MM.1S (cell line): ENCODE measurements around the gene WSB1.

Source experiments
- DNase-seq: peaks from one replicate; pipeline ENCODE4 v3.0.0-alpha.2; 2015
- H2AFZ ChIP-seq: fragments of 300-600 bp; sonication (generic); 2 replicates; pipeline ENCODE4 v1.6.0; 2016; ENCODE audit warnings: antibody characterized with exemption, low read length
- H3F3A ChIP-seq: fragments of 300-600 bp; sonication (generic); 2 replicates; pipeline ENCODE4 v1.6.1; 2016; ENCODE audit warnings: mild to moderate bottlenecking, antibody characterized with exemption, low read length, moderate library complexity, mixed read lengths; ENCODE audit not compliant: insufficient read depth
- H3K27ac ChIP-seq: fragments of 300-600 bp; sonication (generic); 2 replicates; pipeline ENCODE4 v1.5.1; 2016; ENCODE audit warnings: mild to moderate bottlenecking, low read length
- H3K27me3 ChIP-seq: fragments of 300-600 bp; sonication (generic); replicated peaks from 2 replicates; pipeline ENCODE4 v1.6.0; 2016; ENCODE audit warnings: low read length; ENCODE audit not compliant: insufficient read depth
- H3K36me3 ChIP-seq: fragments of 300-600 bp; sonication (generic); replicated peaks from 2 replicates; pipeline ENCODE4 v1.6.1; 2016; ENCODE audit warnings: mild to moderate bottlenecking, low read length, mixed read lengths; ENCODE audit not compliant: insufficient read depth
- H3K4me1 ChIP-seq: fragments of 300-600 bp; sonication (generic); 2 replicates; pipeline ENCODE4 v1.6.1; 2016; ENCODE audit warnings: low read length, mixed read lengths
- H3K4me2 ChIP-seq: fragments of 300-600 bp; sonication (generic); 2 replicates; pipeline ENCODE4 v1.6.0; 2016; ENCODE audit warnings: low read depth, low read length
- H3K4me3 ChIP-seq: fragments of 300-600 bp; sonication (generic); 2 replicates; pipeline ENCODE4 v1.5.1; 2016; ENCODE audit warnings: low read length, mixed read lengths
- H3K79me2 ChIP-seq: fragments of 300-600 bp; sonication (generic); 2 replicates; pipeline ENCODE4 v1.6.1; 2016; ENCODE audit warnings: mixed run types, low read length, mixed read lengths
- H3K9ac ChIP-seq: fragments of 300-600 bp; sonication (generic); 2 replicates; pipeline ENCODE4 v1.6.1; 2016; ENCODE audit warnings: low read length, mixed read lengths
- H3K9me2 ChIP-seq: fragments of 300-600 bp; sonication (generic); replicated peaks from 2 replicates; pipeline ENCODE4 v1.6.1; 2016; ENCODE audit warnings: mild to moderate bottlenecking, low read length, mixed read lengths; ENCODE audit not compliant: insufficient read depth
- H3K9me3 ChIP-seq: fragments of 300-600 bp; sonication (generic); replicated peaks from 2 replicates; pipeline ENCODE4 v1.6.1; 2016; ENCODE audit warnings: mild to moderate bottlenecking, low read length, mixed read lengths; ENCODE audit not compliant: insufficient read depth
- H4K20me1 ChIP-seq: fragments of 300-600 bp; sonication (generic); 2 replicates; pipeline ENCODE4 v1.6.1; 2016; ENCODE audit warnings: mild to moderate bottlenecking, low read length, moderate library complexity, mixed read lengths; ENCODE audit not compliant: insufficient read depth
- EZH2 ChIP-seq: fragments of 300-600 bp; sonication (generic); optimal IDR thresholded peaks from 2 replicates; pipeline ENCODE3; 2017; ENCODE audit warnings: low read depth, mild to moderate bottlenecking, antibody characterized with exemption, low read length, mixed read lengths
- EZH2phosphoT487 ChIP-seq: fragments of 300-600 bp; sonication (generic); IDR thresholded peaks from 2 replicates; pipeline ENCODE4 v1.6.1; 2018; ENCODE audit warnings: antibody characterized with exemption, low read length
- TF ChIP-seq, protein P1 (sequence below): fragments of 300-600 bp; sonication (generic); IDR thresholded peaks from 2 replicates; pipeline ENCODE4 v1.5.1; 2016; ENCODE audit warnings: antibody characterized with exemption, low read length, mixed read lengths

WSB1 gene

DNA sequence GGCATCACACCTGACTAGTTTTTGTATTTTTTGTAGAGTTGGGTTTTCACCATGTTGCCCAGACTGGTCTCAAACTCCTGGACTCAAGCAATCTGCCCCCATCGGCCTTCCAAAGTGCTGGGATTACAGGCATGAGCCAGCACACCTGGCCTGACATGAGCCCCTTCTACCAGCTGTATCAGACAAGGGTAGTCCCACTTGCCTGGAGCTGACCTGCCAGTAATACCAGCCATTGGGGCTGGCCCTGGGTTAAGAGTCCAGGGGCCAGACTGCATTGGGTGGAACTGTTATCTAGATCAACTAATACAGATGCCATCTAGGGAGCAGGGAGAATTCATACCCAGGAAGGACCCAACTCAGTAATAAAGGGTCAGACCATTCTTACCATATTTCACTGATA lies 28.1 kb downstream of the WSB1 start:
- Histone ChIP-seq H3K4me1 (no peaks in the 10 kb centered on the region), H2AFZ (no peak overlapping the region), H3K9ac (no peak overlapping the region), H3K27ac (no peak overlapping the region), H3K4me2 (no peak overlapping the region), H3K9me2 (no peaks in the 10 kb centered on the region), H3K9me3 (no peaks in the 10 kb centered on the region), H3K36me3 (no peaks in the 10 kb centered on the region), H4K20me1 (no peaks in the 10 kb centered on the region), H3K4me3 (no peak overlapping the region), H3K27me3 (no peaks in the 10 kb centered on the region), H3K79me2 (no peaks in the 10 kb centered on the region), H3F3A (no peaks in the 10 kb centered on the region)
- TF ChIP-seq EZH2 (no peak), EZH2phosphoT487 (no peak)
- TF ChIP-seq, protein P1, sequence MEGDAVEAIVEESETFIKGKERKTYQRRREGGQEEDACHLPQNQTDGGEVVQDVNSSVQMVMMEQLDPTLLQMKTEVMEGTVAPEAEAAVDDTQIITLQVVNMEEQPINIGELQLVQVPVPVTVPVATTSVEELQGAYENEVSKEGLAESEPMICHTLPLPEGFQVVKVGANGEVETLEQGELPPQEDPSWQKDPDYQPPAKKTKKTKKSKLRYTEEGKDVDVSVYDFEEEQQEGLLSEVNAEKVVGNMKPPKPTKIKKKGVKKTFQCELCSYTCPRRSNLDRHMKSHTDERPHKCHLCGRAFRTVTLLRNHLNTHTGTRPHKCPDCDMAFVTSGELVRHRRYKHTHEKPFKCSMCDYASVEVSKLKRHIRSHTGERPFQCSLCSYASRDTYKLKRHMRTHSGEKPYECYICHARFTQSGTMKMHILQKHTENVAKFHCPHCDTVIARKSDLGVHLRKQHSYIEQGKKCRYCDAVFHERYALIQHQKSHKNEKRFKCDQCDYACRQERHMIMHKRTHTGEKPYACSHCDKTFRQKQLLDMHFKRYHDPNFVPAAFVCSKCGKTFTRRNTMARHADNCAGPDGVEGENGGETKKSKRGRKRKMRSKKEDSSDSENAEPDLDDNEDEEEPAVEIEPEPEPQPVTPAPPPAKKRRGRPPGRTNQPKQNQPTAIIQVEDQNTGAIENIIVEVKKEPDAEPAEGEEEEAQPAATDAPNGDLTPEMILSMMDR, result no peak
- no peak for DNase-seq

DNA sequence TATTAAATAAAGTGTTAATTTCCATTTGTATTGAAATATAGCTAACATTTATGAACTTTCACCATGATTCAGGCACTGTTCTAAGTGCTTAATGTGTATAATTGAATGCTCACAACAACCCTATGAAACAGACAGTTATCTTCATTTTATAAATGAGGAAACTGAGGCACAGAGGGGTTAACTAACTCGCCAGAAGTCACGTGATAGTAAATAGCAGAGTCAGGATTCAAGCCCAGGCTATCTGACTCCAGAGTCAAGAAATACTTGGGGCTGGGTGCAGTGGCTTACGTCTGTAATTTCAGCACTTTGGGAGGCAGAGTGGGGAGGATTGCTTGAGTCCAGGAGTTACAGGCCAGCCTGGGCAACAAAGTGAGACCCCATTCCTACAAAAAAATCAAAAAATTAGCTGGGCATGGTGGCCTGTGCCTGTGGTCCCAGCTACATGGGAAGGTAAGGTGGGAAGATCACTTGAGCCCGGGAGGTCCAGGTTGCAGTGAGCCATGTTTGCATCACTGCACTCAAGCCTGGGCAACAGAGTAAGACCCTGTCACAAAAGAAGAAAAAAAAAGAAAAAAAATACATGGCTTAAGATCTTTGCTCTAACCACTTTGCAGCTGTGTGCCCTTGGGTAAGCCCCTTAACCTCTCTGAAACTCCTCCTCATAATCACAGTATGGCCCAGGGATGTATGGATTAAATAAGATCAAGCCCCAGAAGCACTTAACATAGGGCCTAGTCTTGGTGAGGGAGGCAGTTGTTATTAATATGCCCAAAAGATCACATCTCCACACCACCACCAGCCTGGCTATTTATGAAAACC lies 29.0 kb downstream of the WSB1 start:
- Histone ChIP-seq H3K9me3 (no peaks in the 10 kb centered on the region), H3K4me1 (no peaks in the 10 kb centered on the region), H3K4me2 (no peak overlapping the region), H4K20me1 (no peaks in the 10 kb centered on the region), H3K27me3 (no peaks in the 10 kb centered on the region), H3K9me2 (no peaks in the 10 kb centered on the region), H3K4me3 (no peak overlapping the region), H3K79me2 (no peaks in the 10 kb centered on the region), H3K9ac (no peak overlapping the region), H3F3A (no peaks in the 10 kb centered on the region), H3K36me3 (no peaks in the 10 kb centered on the region), H3K27ac (no peak overlapping the region), H2AFZ (no peak overlapping the region)
- TF ChIP-seq, protein P1, result no peak
- no peak for TF ChIP-seq EZH2
- no peak for TF ChIP-seq EZH2phosphoT487
- DNase-seq, result no peak

- no peaks in the 10 kb centered on the region for H3F3A ChIP-seq
- H3K4me2 ChIP-seq, result no peak overlapping the region
- H2AFZ ChIP-seq, result no peak overlapping the region
- no peaks in the 10 kb centered on the region for H3K27me3 ChIP-seq
- no peaks in the 10 kb centered on the region for H3K9me2 ChIP-seq
- no peak overlapping the region for H3K9ac ChIP-seq
- no peaks in the 10 kb centered on the region for H4K20me1 ChIP-seq
- no peak overlapping the region for H3K4me3 ChIP-seq
- TF ChIP-seq, protein P1, result no peak
- TF ChIP-seq EZH2phosphoT487 (no peak), EZH2 (no peak)
- H3K4me1 ChIP-seq, result no peaks in the 10 kb centered on the region
- DNase-seq, result no peak
- H3K9me3 ChIP-seq, result no peaks in the 10 kb centered on the region
- H3K36me3 ChIP-seq, result no peaks in the 10 kb centered on the region
- no peaks in the 10 kb centered on the region for H3K79me2 ChIP-seq
- H3K27ac ChIP-seq, result no peak overlapping the region
Observed at GRCh38 chr17:27323538-27324215, 29.8 kb downstream of the WSB1 start.
